ENCODE data around the gene TMEM132E. TPM values are rescaled to one million over a fixed set of nuclear protein-coding genes. Genes with fewer than 3 reads are reported as not detected.

TMEM132E gene
- polyA plus RNA-seq, 6 donors from 2014 or later, result 0.05 TPM; not detected in 5

- DNase-seq (no peak), ATAC-seq (ENCODE audit: low read depth in 2 of 2) (no peak)
- Mint-ChIP-seq H3K27me3 (peaks cover 31 to 91% (median 76%) of the 10 kb centered on the region in 3 donors), H3K27ac (no peak overlapping the region), H3K36me3 (no peaks in the 10 kb centered on the region), H3K4me1 (no peaks in the 10 kb centered on the region), H3K4me3 (no peak overlapping the region), H3K9me3 (no peaks in the 10 kb centered on the region)
Measured at GRCh38 chr17:34635876-34636275, 56.5 kb downstream of the TMEM132E start.

DNA sequence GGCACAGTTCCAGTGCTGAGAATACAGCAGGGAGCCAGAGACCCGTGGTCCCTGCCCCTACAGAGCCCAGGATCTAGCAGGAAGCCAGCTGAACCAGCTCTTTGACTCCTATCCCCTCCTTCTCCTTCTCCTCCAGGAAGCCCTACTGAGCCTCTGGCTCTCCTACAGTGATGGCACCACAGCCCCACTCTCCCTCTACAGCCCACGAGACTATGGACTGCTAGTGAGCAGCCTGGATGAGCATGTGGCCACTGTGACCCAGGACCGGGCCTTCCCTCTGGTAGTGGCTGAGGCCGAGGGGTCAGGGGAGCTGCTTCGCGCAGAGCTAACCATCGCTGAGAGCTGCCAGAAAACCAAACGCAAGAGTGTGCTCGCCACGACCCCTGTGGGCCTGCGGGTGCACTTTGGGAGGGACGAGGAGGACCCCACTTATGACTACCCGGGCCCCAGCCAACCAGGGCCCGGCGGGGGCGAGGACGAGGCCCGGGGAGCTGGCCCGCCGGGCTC is 57.7 kb downstream of the TMEM132E start:
- Mint-ChIP-seq H3K27me3 (peaks cover 34 to 90% (median 75%) of the 10 kb centered on the region in 3 donors), H3K4me3 (peak overlapping the region; percentile 72 to 88 (median 78)), H3K9me3 (no peaks in the 10 kb centered on the region), H3K4me1 (no peaks in the 10 kb centered on the region), H3K27ac (no peak overlapping the region), H3K36me3 (no peaks in the 10 kb centered on the region)
- ATAC-seq (ENCODE audit: low read depth in 2 of 2) (no peak), DNase-seq (no peak)

GRCh38 chr17:34637548-34638525 is 58.5 kb downstream of the TMEM132E start:
- no peaks in the 10 kb centered on the region for H3K4me1 Mint-ChIP-seq
- H3K9me3 Mint-ChIP-seq, result no peaks in the 10 kb centered on the region
- peaks cover 33 to 86% (median 72%) of the 10 kb centered on the region in 3 donors for H3K27me3 Mint-ChIP-seq
- DNase-seq (peak; percentile 56), ATAC-seq (ENCODE audit: low read depth in 2 of 2) (peak; percentile 87 to 93)
- H3K36me3 Mint-ChIP-seq, result no peaks in the 10 kb centered on the region
- peak overlapping the region; percentile 75 to 88 (median 80) for H3K4me3 Mint-ChIP-seq
- no peak overlapping the region for H3K27ac Mint-ChIP-seq

- Mint-ChIP-seq H3K9me3 (no peaks in the 10 kb centered on the region), H3K36me3 (no peaks in the 10 kb centered on the region), H3K27me3 (peaks cover 36 to 83% (median 68%) of the 10 kb centered on the region in 3 donors), H3K27ac (no peak overlapping the region), H3K4me3 (peak overlapping the region; percentile 42 to 82 (median 78)), H3K4me1 (no peaks in the 10 kb centered on the region)
- no peak for DNase-seq
- ATAC-seq (ENCODE audit: low read depth in 2 of 2), result no peak
Measured at GRCh38 chr17:34638526-34639260, 59.3 kb downstream of the TMEM132E start.

GRCh38 chr17:34639706-34640425 is 60.5 kb downstream of the TMEM132E start:
- Mint-ChIP-seq H3K9me3 (no peaks in the 10 kb centered on the region), H3K4me3 (no peak overlapping the region), H3K36me3 (no peaks in the 10 kb centered on the region), H3K4me1 (no peaks in the 10 kb centered on the region), H3K27me3 (peaks cover 34 to 85% (median 70%) of the 10 kb centered on the region in 3 donors), H3K27ac (peak overlapping the region in 1 of 6 donors; percentile 33)
- ATAC-seq (ENCODE audit: low read depth in 2 of 2) (no peak), DNase-seq (no peak)

GRCh38 chr17:34641368-34641767 is 62.0 kb downstream of the TMEM132E start:
- Mint-ChIP-seq H3K27me3 (peaks cover 35 to 71% (median 70%) of the 10 kb centered on the region in 3 donors), H3K9me3 (no peaks in the 10 kb centered on the region), H3K4me3 (no peak overlapping the region), H3K36me3 (no peaks in the 10 kb centered on the region), H3K27ac (peak overlapping the region in 1 of 6 donors; percentile 4), H3K4me1 (no peaks in the 10 kb centered on the region)
- DNase-seq, result no peak
- ATAC-seq (ENCODE audit: low read depth in 2 of 2), result no peak

DNA sequence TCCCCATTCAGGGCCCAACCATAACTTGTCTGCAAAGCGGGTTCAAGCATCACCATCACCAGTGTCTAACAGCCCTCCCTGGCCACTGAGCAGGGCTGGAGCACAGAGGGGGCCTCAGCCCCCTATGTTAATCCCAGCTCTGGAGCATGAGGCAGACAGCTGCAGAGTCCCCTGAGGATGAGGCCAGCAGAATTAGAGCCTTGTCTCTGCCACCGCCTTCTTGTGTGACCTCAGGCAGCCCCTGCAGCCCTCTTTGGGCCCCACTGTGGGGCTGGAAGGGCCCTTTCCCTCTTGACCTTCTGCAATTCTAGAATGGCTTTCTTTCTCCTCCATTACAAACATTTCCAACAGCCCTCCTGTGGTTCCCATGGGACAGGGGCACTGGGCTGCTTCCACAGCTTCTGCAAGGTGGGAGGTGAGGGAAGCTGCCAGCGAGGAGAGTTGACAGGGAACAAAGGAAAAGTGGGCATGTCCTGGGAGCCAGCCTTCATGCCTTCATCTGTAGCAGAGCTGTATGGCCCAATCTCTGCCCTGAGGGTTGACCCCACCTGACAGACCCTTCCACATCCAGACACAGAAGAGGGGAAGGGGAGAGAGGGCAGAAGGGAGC is 65.7 kb downstream of the TMEM132E start:
- ATAC-seq (ENCODE audit: low read depth in 2 of 2) (no peak), DNase-seq (no peak)
- no peaks in the 10 kb centered on the region for H3K9me3 Mint-ChIP-seq
- peaks cover 35 to 54% (median 38%) of the 10 kb centered on the region in 3 donors for H3K27me3 Mint-ChIP-seq
- H3K27ac Mint-ChIP-seq, result no peak overlapping the region
- H3K4me1 Mint-ChIP-seq, result no peaks in the 10 kb centered on the region
- no peaks in the 10 kb centered on the region for H3K36me3 Mint-ChIP-seq
- H3K4me3 Mint-ChIP-seq, result no peak overlapping the region

DNA sequence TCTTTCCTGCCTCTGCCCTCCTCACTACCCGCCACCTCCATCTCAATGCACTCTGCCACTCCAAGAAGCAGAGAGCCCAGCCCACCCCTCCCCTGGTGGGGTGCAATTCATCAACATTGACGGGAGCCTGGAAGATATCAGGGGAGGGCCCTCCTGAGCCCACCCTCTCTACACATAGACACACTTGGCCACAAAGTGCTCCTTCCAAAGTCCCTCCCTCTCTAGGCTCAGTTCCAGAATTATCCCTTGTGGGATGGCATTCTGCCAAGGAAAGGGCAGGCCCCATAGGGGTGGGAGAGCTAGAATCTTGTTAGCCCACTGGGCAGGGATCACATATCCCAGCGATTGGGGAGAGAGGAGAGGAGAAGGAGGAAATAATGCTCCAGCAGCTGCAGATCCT is 66.2 kb downstream of the TMEM132E start:
- Mint-ChIP-seq H3K27me3 (peaks cover 32 to 48% (median 36%) of the 10 kb centered on the region in 3 donors), H3K36me3 (no peaks in the 10 kb centered on the region), H3K4me3 (no peak overlapping the region), H3K9me3 (no peaks in the 10 kb centered on the region), H3K4me1 (no peaks in the 10 kb centered on the region), H3K27ac (no peak overlapping the region)
- ATAC-seq (ENCODE audit: low read depth in 2 of 2) (no peak), DNase-seq (no peak)

GRCh38 chr17:34647511-34647910 is 68.1 kb downstream of the TMEM132E start:
- Mint-ChIP-seq H3K9me3 (no peaks in the 10 kb centered on the region), H3K4me3 (no peak overlapping the region), H3K27me3 (peaks cover 28 to 47% (median 29%) of the 10 kb centered on the region in 3 donors), H3K27ac (no peak overlapping the region), H3K36me3 (no peaks in the 10 kb centered on the region), H3K4me1 (no peaks in the 10 kb centered on the region)
- no peak for ATAC-seq (ENCODE audit: low read depth in 2 of 2)
- DNase-seq, result no peak

DNA sequence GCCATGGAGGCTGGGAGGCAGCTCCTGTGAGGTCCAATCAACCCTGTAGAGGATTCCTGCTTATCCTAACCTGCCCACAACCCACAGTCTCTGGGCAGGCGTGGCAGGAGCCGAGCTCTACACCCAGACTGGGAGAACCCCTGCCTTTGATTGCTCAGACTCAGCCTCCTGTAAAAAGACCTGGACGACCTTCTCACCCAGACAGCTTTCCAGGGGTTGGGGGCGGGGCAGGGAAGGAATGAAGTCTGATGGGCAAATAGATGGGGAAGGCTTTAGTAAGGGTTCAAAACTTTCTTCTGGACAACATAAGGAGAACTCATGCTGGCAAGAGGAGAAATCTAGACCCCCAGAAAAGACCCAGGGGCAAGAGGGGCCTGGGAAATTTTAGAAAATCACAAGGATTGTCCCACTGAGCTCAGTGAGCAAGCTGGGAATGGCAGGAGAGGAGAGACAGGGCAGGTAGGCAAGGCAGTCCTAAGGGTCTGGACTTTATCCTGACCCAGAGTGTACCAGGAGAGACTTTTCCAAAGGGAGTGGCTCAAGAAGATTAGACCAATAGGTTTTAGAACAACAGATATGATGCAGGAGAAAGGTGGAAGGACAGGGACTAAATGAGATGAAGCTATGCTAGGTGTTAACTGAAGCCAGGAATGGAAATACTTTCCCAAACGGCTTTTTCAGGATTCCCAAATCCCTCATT is 70.8 kb downstream of the TMEM132E start:
- peaks cover 18 to 46% (median 28%) of the 10 kb centered on the region in 3 donors for H3K27me3 Mint-ChIP-seq
- ATAC-seq (ENCODE audit: low read depth in 2 of 2) (no peak), DNase-seq (no peak)
- no peak overlapping the region for H3K4me3 Mint-ChIP-seq
- H3K4me1 Mint-ChIP-seq, result no peaks in the 10 kb centered on the region
- no peaks in the 10 kb centered on the region for H3K36me3 Mint-ChIP-seq
- H3K9me3 Mint-ChIP-seq, result no peaks in the 10 kb centered on the region
- peak overlapping the region in 1 of 6 donors; percentile 20 for H3K27ac Mint-ChIP-seq

DNA sequence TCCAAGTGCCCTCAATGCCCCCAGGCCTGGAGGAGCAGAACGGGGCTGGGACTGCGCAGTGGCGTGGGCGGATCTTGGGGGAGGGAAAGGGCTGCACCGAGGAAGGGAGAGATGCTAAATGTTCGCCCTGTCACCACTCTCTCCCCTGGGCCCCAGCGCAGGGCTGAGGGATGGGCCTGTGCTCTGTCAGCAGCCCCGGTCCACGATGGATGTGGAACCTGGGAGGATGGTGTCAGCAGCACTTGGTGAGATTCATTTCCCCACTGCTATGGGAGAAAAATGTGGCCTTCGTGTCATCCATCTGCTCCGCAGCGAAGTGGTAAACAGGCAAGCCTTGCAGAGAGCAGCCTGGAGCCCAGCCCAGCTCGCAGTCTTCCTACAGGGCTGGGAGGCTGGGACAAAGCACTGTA is 72.0 kb downstream of the TMEM132E start:
- no peak overlapping the region for H3K27ac Mint-ChIP-seq
- H3K4me3 Mint-ChIP-seq, result no peak overlapping the region
- DNase-seq (no peak), ATAC-seq (ENCODE audit: low read depth in 2 of 2) (no peak)
- no peaks in the 10 kb centered on the region for H3K4me1 Mint-ChIP-seq
- H3K9me3 Mint-ChIP-seq, result no peaks in the 10 kb centered on the region
- no peaks in the 10 kb centered on the region for H3K36me3 Mint-ChIP-seq
- H3K27me3 Mint-ChIP-seq, result peaks cover 13 to 35% (median 28%) of the 10 kb centered on the region in 3 donors

- Mint-ChIP-seq H3K9me3 (no peaks in the 10 kb centered on the region), H3K27ac (peak overlapping the region in 1 of 6 donors; percentile 4), H3K4me3 (no peak overlapping the region), H3K36me3 (no peaks in the 10 kb centered on the region), H3K27me3 (peaks cover 16 to 31% (median 29%) of the 10 kb centered on the region in 3 donors), H3K4me1 (no peaks in the 10 kb centered on the region)
- ATAC-seq (ENCODE audit: low read depth in 2 of 2), result no peak
- DNase-seq, result no peak
Measured at GRCh38 chr17:34652021-34652555, 72.7 kb downstream of the TMEM132E start.
